BLaER1 treated with 17β-estradiol and CSF1 and Interleukin-3, amounts not matched to agents 10 nM and 100 nM (cell line): ENCODE data around the gene TUBGCP3.

Experiments
- H3K27ac ChIP-seq, 11 experiments: shearing (Covaris generic); formaldehyde crosslinking; 2 replicates each; pipeline ENCODE4 v1.8.1; 2022
- H3K27me3 ChIP-seq, 11 experiments: shearing (Covaris generic); formaldehyde crosslinking; 2 replicates each; pipeline ENCODE4 v1.8.1; 2022
- H3K36me3 ChIP-seq, 11 experiments: shearing (Covaris generic); formaldehyde crosslinking; 2 replicates each; pipeline ENCODE4 v1.8.1; 2022
- H3K4me1 ChIP-seq, 10 experiments: shearing (Covaris generic); formaldehyde crosslinking; 2 replicates each; pipeline ENCODE4 v1.8.1; 2022
- H3K4me2 ChIP-seq, 11 experiments: shearing (Covaris generic); formaldehyde crosslinking; 2 replicates each; pipeline ENCODE4 v1.8.1; 2022
- H3K4me3 ChIP-seq, 10 experiments: shearing (Covaris generic); formaldehyde crosslinking; 2 replicates each; pipeline ENCODE4 v1.8.1; 2022
- H3K9ac ChIP-seq, 11 experiments: shearing (Covaris generic); formaldehyde crosslinking; 2 replicates each; pipeline ENCODE4 v1.8.1; 2022
- H3K9me3 ChIP-seq, 11 experiments: shearing (Covaris generic); formaldehyde crosslinking; replicated peaks in 1 of 11; 2 replicates each; pipeline ENCODE4 v1.8.1; 2022
- H4K20me1 ChIP-seq, 11 experiments: shearing (Covaris generic); formaldehyde crosslinking; 2 replicates each; pipeline ENCODE4 v1.8.1; 2022
- Cebpa-rat ChIP-seq, 11 experiments: shearing (Covaris generic); IDR thresholded peaks; 2 replicates each; pipeline ENCODE4 v1.8.1; 2022

Gene TUBGCP3

DNA sequence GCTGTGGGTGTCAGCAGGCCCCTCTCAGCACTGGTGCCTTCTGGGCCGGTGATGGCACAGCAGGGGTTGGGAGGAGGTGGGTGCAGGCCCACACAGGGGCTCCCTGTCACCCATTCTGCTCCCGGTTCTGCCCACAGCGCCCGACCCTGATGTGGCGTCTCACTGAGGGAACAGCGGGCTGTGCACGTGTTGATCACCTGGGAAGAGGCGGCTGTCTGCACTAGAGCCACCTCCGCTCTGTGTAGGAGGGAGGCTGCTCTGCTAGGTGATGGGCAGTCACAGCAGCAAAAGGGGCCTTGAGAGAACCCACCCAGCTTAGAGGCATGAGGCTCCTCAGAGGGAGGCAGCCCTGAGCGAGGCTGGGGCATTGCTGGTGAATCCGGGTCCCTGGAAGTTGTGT lies 39.2 kb upstream of the TUBGCP3 start:
- H3K27me3 ChIP-seq, result no peaks in the 10 kb centered on the region
- H3K4me2 ChIP-seq, result peak overlapping the region in 8 of 11 experiments; percentile 55 to 86 (median 70); a peak in 13 of 22 replicates
- H3K27ac ChIP-seq, result no peak overlapping the region
- H4K20me1 ChIP-seq, result no peaks in the 10 kb centered on the region
- H3K4me1 ChIP-seq, result peaks cover 0 to 48% (median 32%) of the 10 kb centered on the region in 10 experiments; a peak in 16 of 20 replicates
- TF ChIP-seq Cebpa-rat (IDR thresholded peaks at IDR 0.05), result no peak
- H3K4me3 ChIP-seq, result no peak overlapping the region
- H3K36me3 ChIP-seq, result no peaks in the 10 kb centered on the region
- no peak overlapping the region for H3K9ac ChIP-seq
- H3K9me3 ChIP-seq, result no peaks in the 10 kb centered on the region

DNA sequence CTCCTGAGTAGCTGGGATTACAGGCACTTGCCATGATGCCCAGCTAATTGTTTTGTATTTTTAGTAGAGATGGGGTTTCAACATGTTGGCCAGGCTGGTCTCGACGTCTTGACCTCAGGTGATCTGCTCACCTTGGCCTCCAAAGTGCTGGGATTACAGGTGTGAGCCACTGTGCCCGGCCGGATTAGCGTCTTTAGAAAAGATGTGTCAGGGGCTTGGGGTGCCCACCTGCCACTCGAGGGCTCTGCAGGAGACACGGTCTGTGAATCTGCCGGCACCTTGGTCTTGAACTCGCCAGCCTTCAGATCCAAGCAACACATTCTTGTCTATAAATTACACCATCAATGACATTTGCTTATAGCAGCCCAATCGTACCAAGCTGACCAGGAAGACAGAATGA lies 38.8 kb upstream of the TUBGCP3 start:
- H3K27me3 ChIP-seq, result no peaks in the 10 kb centered on the region
- no peak overlapping the region for H3K27ac ChIP-seq
- no peaks in the 10 kb centered on the region for H3K36me3 ChIP-seq
- peaks cover 0 to 49% (median 32%) of the 10 kb centered on the region in 10 experiments; a peak in 16 of 20 replicates for H3K4me1 ChIP-seq
- H3K9ac ChIP-seq, result no peak overlapping the region
- H3K4me2 ChIP-seq, result peak overlapping the region in 9 of 11 experiments; percentile 11 to 86 (median 70); a peak in 17 of 22 replicates
- H3K9me3 ChIP-seq, result no peaks in the 10 kb centered on the region
- no peaks in the 10 kb centered on the region for H4K20me1 ChIP-seq
- TF ChIP-seq Cebpa-rat (IDR thresholded peaks at IDR 0.05), result no peak
- H3K4me3 ChIP-seq, result no peak overlapping the region

DNA sequence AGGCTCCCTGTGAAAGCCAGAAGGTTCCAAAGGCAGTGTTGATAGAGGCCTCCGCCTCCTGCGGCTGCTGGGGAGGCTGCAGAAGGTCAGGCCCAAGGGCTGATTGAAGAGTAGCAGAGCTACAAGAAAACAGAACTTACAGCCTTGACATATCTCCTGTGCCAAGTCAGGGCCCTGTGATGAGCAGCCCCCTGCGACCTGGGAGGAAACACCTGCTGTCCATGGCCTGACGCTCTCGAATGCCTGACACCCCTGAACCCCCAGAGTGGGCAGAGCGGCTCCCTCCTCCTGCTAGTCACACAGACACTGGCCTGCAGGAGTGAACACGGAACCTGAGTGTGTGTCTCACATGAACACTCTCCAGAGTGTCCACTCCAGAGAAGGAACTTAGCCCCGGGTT lies 38.2 kb upstream of the TUBGCP3 start:
- Histone ChIP-seq H3K4me2 (peak overlapping the region; percentile 6 to 86 (median 65); a peak in 19 of 22 replicates), H4K20me1 (no peaks in the 10 kb centered on the region), H3K36me3 (no peaks in the 10 kb centered on the region), H3K9ac (peak overlapping the region in 3 of 11 experiments; percentile 8 to 34 (median 14); a peak in 2 of 22 replicates), H3K27me3 (no peaks in the 10 kb centered on the region), H3K4me3 (no peak overlapping the region), H3K9me3 (no peaks in the 10 kb centered on the region), H3K27ac (no peak overlapping the region), H3K4me1 (peaks cover 0 to 49% (median 32%) of the 10 kb centered on the region in 10 experiments; a peak in 16 of 20 replicates)
- TF ChIP-seq Cebpa-rat (IDR thresholded peaks at IDR 0.05), result no peak

DNA sequence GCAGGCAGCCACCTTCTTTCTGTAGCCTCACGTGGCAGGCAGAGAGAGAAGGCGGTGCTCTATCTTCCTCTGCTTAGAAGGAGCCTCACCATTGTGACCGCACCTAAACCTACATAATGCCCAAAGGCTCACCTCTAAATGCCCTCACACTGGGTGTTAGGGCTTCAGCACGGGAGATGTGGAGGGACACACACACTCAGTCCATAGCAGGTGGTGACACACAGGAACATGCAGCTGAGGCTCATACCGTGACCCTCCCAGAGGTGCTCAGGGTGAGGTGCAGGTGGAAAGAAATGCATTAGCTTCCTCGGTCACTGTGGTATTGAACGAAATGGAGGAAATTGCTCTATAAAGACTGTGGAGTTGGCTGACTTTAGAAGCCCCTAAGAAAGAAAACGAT lies 37.7 kb upstream of the TUBGCP3 start:
- H3K9me3 ChIP-seq, result no peaks in the 10 kb centered on the region
- no peak overlapping the region for H3K4me3 ChIP-seq
- H3K36me3 ChIP-seq, result no peaks in the 10 kb centered on the region
- H4K20me1 ChIP-seq, result no peaks in the 10 kb centered on the region
- H3K9ac ChIP-seq, result peak overlapping the region in 3 of 11 experiments; percentile 8 to 34 (median 14); a peak in 2 of 22 replicates
- H3K4me1 ChIP-seq, result peaks cover 0 to 49% (median 32%) of the 10 kb centered on the region in 10 experiments; a peak in 16 of 20 replicates
- H3K27ac ChIP-seq, result no peak overlapping the region
- no peak for TF ChIP-seq Cebpa-rat (IDR thresholded peaks at IDR 0.05)
- peak overlapping the region in 10 of 11 experiments; percentile 6 to 86 (median 68); a peak in 19 of 22 replicates for H3K4me2 ChIP-seq
- H3K27me3 ChIP-seq, result no peaks in the 10 kb centered on the region

DNA sequence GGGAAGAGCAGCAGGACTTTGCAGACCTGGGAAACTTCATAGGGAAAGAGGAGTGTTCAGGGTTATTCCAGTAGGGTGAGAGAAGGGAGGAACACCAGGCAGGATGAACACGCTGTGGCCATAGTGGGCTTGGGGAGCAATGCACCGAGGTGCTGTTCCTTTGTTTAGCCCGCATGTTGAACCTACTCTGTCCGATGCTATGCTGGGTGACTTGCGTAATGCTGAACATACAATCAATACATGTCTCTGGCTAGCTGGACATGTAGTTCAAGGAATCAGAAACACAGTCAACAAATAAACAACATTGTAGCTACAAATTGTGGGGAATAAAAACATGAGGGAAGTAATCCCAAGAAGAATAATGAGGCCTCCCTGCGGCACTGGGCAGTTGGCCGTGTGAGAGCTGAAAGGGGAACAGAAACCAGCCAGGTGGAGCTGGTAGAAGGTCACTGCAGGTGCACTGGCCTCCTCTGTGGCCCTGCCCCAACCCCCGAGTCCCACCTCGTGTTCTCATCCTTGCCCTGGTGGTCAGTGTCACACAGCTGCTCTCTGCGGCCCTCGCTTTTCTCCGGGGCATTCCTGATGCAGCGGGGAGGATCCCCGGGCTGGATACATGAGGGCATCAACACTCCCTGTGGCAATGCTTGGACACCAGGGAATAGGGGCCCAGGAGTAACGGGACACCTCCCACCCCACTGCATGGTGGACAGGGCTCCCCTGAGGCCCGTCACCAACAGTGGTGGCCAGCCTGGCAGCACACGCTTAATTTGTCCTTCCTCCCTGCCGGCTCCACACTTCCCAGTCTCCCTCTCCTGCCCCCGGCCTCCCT lies 36.9 kb upstream of the TUBGCP3 start:
- Histone ChIP-seq H3K27me3 (no peaks in the 10 kb centered on the region), H4K20me1 (no peaks in the 10 kb centered on the region), H3K4me2 (peak overlapping the region in 9 of 11 experiments; percentile 28 to 86 (median 70); a peak in 17 of 22 replicates)

DNA sequence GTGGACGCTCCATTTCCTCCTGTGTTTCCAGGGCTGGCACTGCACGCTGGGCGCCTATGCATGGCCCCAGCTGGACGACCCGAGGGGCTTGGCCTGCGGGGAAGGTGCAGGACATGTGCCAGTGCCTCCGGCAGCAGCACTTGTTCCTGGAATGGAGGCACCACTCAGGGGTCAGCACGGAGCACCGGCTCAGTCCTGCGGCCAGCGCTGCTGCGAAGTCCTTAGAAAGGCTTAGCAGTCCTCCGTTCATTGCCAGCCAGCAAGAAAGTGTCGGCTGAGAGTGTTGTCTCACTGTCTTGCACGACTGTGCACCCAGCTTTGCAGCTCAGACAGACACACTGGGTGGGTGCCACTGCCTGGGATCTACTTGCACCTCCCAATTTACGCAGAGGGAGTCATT lies 36.1 kb upstream of the TUBGCP3 start:
- no peaks in the 10 kb centered on the region for H3K27me3 ChIP-seq
- TF ChIP-seq Cebpa-rat (IDR thresholded peaks at IDR 0.05), result no peak
- H3K9me3 ChIP-seq, result no peaks in the 10 kb centered on the region
- H3K36me3 ChIP-seq, result no peaks in the 10 kb centered on the region
- peak overlapping the region in 6 of 11 experiments; percentile 55 to 86 (median 75); a peak in 12 of 22 replicates for H3K4me2 ChIP-seq
- H4K20me1 ChIP-seq, result no peaks in the 10 kb centered on the region
- peaks cover 0 to 42% (median 32%) of the 10 kb centered on the region in 10 experiments; a peak in 16 of 20 replicates for H3K4me1 ChIP-seq
- no peak overlapping the region for H3K27ac ChIP-seq
- no peak overlapping the region for H3K4me3 ChIP-seq
- H3K9ac ChIP-seq, result no peak overlapping the region

More for the DNA sequence above, 36.9 kb upstream of the TUBGCP3 start:
- no peaks in the 10 kb centered on the region for H3K36me3 ChIP-seq
- 0 out of 22 replicates have a peak overlapping the region, but pooled peaks of 1 of the 11 experiments have one; percentile 1 for H3K9ac ChIP-seq
- 0 out of 22 replicates have a peak, but pooled peaks of 1 of the 11 experiments have one; percentile 9 for TF ChIP-seq Cebpa-rat (IDR thresholded peaks at IDR 0.05)
- peaks cover 0 to 49% (median 32%) of the 10 kb centered on the region in 10 experiments; a peak in 16 of 20 replicates for H3K4me1 ChIP-seq
- H3K9me3 ChIP-seq, result no peaks in the 10 kb centered on the region
- 0 out of 22 replicates have a peak overlapping the region, but pooled peaks of 1 of the 11 experiments have one; percentile 0 for H3K27ac ChIP-seq
- no peak overlapping the region; a peak in 1 of 20 replicates for H3K4me3 ChIP-seq

DNA sequence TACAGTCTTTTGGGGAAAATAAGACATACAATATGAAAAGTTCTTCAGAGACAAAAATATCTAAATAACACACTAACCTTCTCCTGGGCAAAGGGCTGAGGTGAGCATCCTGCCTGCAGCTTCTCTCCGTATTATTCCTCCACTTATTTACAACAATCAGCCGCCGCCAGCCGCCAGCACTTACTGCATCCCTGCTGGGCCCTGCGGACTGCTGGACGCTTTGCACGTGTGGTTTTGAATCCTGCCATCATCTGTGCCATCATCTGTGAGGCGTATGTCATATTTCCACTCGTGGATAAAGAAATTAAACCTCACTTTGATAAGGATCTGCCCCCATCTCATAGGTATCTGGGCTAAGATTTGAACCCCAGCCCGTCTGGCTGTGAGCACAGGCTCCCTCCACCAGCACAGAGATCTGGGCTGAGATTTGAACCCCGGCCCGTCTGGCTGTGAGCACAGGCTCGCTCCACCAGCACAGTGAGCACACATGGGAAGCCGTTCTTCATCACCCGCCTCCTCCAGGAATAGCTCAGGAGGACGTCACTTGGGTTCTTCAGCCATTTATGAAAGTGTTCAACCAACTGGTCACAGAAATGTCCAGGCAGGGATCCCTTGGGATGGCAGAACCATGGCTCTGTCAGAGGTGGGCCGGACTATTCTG lies 35.2 kb upstream of the TUBGCP3 start:
- H3K27ac ChIP-seq, result no peak overlapping the region
- peaks cover 0 to 39% (median 32%) of the 10 kb centered on the region in 10 experiments; a peak in 16 of 20 replicates for H3K4me1 ChIP-seq
- no peaks in the 10 kb centered on the region for H3K9me3 ChIP-seq
- no peaks in the 10 kb centered on the region for H3K36me3 ChIP-seq
- H3K9ac ChIP-seq, result no peak overlapping the region
- H4K20me1 ChIP-seq, result no peaks in the 10 kb centered on the region
- no peak overlapping the region for H3K4me2 ChIP-seq
- H3K4me3 ChIP-seq, result no peak overlapping the region
- no peaks in the 10 kb centered on the region for H3K27me3 ChIP-seq
- TF ChIP-seq Cebpa-rat (IDR thresholded peaks at IDR 0.05), result no peak

DNA sequence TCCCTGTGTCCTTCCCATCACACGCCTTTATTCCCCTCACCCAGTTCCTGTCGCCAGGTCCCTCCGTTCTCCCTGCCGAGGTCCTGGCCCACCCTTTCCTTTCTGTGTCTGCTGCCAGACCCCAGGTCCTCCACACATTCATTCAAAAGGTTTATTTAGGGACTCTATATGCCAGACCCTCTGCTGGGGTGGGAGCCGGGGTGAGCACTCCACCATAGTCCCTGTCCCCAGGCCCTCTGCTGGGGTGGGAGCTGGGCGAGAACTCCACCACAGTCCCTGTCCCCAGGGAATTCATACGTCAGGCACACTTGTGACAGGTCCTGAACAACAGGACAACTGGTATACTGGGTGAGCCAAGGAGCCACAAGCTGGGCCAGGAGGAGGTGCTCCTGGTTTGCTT lies 34.4 kb upstream of the TUBGCP3 start:
- Histone ChIP-seq H3K4me1 (peaks cover 0 to 39% (median 32%) of the 10 kb centered on the region in 10 experiments; a peak in 16 of 20 replicates), H3K4me3 (no peak overlapping the region), H3K36me3 (no peaks in the 10 kb centered on the region), H3K9ac (no peak overlapping the region), H3K27me3 (no peaks in the 10 kb centered on the region), H3K9me3 (no peaks in the 10 kb centered on the region), H4K20me1 (no peaks in the 10 kb centered on the region), H3K27ac (no peak overlapping the region), H3K4me2 (no peak overlapping the region)
- no peak for TF ChIP-seq Cebpa-rat (IDR thresholded peaks at IDR 0.05)
